ENCODE results near the gene SNX24.
A peak's percentile ranks its signal among the peaks of the same experiment; 100 is the strongest.
"Not testable (repeated sequence)": the region's sequence is repeated elsewhere in the genome, so short reads cannot be mapped to it uniquely, and the experiment has no call there.

The SNX24 gene

GRCh38 chr5:122844136-122844909 lies 1.1 kb upstream of the SNX24 start:
- TF ChIP-seq, protein P1, sequence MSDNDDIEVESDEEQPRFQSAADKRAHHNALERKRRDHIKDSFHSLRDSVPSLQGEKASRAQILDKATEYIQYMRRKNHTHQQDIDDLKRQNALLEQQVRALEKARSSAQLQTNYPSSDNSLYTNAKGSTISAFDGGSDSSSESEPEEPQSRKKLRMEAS (IDR thresholded peaks at IDR 0.05; ENCODE audit: low read depth, low read length): no peak
- TF ChIP-seq POLR2A (IDR thresholded peaks at IDR 0.05; ENCODE audit: extremely low read depth, insufficient read length): no peak
- TF ChIP-seq CTCF (IDR thresholded peaks at IDR 0.05; ENCODE audit: low read depth, low read length): no peak
- TF ChIP-seq MYC (IDR thresholded peaks at IDR 0.05; ENCODE audit: low read depth, low read length): no peak
- peak; percentile 27 for DNase-seq (ENCODE audit: low read depth)
- H3K4me3 ChIP-seq (ENCODE audit: low read depth, low read length): peak overlapping the region; percentile 69

- DNase-seq (ENCODE audit: low read depth): no peak
- peak overlapping the region; percentile 69 for H3K4me3 ChIP-seq (ENCODE audit: low read depth, low read length)
- TF ChIP-seq, protein P1 (IDR thresholded peaks at IDR 0.05; ENCODE audit: low read depth, low read length): no peak
Observed at GRCh38 chr5:122844910-122845228, 544 bp upstream of the SNX24 start.

GRCh38 chr5:122846051-122846550 lies 688 bp downstream of the SNX24 start:
- DNase-seq (ENCODE audit: low read depth): peak; percentile 4
- TF ChIP-seq POLR2A (IDR thresholded peaks at IDR 0.05; ENCODE audit: extremely low read depth, insufficient read length) (no peak), CTCF (IDR thresholded peaks at IDR 0.05; ENCODE audit: low read depth, low read length) (no peak), MYC (IDR thresholded peaks at IDR 0.05; ENCODE audit: low read depth, low read length) (no peak)
- TF ChIP-seq, protein P1 (IDR thresholded peaks at IDR 0.05; ENCODE audit: low read depth, low read length): no peak
- H3K4me3 ChIP-seq (ENCODE audit: low read depth, low read length): no peak overlapping the region

- TF ChIP-seq, protein P1 (IDR thresholded peaks at IDR 0.05; ENCODE audit: low read depth, low read length): no peak
- no peak for TF ChIP-seq POLR2A (IDR thresholded peaks at IDR 0.05; ENCODE audit: extremely low read depth, insufficient read length)
- TF ChIP-seq MYC (IDR thresholded peaks at IDR 0.05; ENCODE audit: low read depth, low read length): no peak
- no peak for TF ChIP-seq CTCF (IDR thresholded peaks at IDR 0.05; ENCODE audit: low read depth, low read length)
- H3K4me3 ChIP-seq (ENCODE audit: low read depth, low read length): no peak overlapping the region
- DNase-seq (ENCODE audit: low read depth): no peak
Observed at GRCh38 chr5:122847687-122848081, 2.3 kb downstream of the SNX24 start.

- DNase-seq (ENCODE audit: low read depth): no peak
- TF ChIP-seq POLR2A (IDR thresholded peaks at IDR 0.05; ENCODE audit: extremely low read depth, insufficient read length) (no peak), CTCF (IDR thresholded peaks at IDR 0.05; ENCODE audit: low read depth, low read length) (no peak), MYC (IDR thresholded peaks at IDR 0.05; ENCODE audit: low read depth, low read length) (no peak)
- TF ChIP-seq, protein P1 (IDR thresholded peaks at IDR 0.05; ENCODE audit: low read depth, low read length): no peak
- no peak overlapping the region for H3K4me3 ChIP-seq (ENCODE audit: low read depth, low read length)
Observed at GRCh38 chr5:122849771-122850170, 4.4 kb downstream of the SNX24 start.

DNA sequence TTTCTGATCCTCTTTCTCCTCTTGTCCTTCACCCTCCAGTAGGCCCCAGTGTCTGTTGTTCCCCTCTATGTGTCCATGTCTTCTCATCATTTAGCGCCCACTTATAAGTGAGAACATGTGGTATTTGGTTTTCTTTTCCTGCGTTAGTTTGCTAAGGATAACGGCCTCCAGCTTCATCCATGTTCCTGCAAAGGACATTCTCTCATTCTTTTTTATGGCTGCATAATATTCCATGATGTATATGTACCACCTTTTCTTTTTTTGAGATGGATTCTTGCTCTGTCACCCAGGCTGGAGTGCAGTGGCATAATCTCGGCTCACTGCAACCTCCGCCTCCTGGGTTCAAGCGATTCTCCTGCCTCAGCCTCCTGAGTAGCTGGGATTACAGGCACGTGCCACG lies 12.1 kb downstream of the SNX24 start:
- not testable (repeated sequence) for H3K4me3 ChIP-seq (ENCODE audit: low read depth, low read length); DNase-seq (ENCODE audit: low read depth)

- H3K4me3 ChIP-seq (ENCODE audit: low read depth, low read length): no peak overlapping the region
- no peak for DNase-seq (ENCODE audit: low read depth)
- TF ChIP-seq MYC (IDR thresholded peaks at IDR 0.05; ENCODE audit: low read depth, low read length): no peak
- TF ChIP-seq, protein P1 (IDR thresholded peaks at IDR 0.05; ENCODE audit: low read depth, low read length): no peak
- no peak for TF ChIP-seq CTCF (IDR thresholded peaks at IDR 0.05; ENCODE audit: low read depth, low read length)
- no peak for TF ChIP-seq POLR2A (IDR thresholded peaks at IDR 0.05; ENCODE audit: extremely low read depth, insufficient read length)
Observed at GRCh38 chr5:122858451-122858850, 13.0 kb downstream of the SNX24 start.

All from NB4 (cell line).